Urinary bladder (tissue), 4 donors: ENCODE data around the gene C19orf33. TPM values are rescaled to one million over a fixed set of nuclear protein-coding genes. Genes with fewer than 3 reads are reported as not detected.
A peak's percentile ranks its signal among the peaks of the same experiment; 100 is the strongest.

Source experiments
- DNase-seq: peaks from one replicate; pipeline ENCODE4 v3.0.0-alpha.2; 2015; ENCODE audit errors: extremely low spot score
- H3K27ac ChIP-seq: one replicate; pipeline ENCODE4 v1.5.1; 2013; ENCODE audit warnings: low read depth, mild to moderate bottlenecking, moderate library complexity
- H3K36me3 ChIP-seq: one replicate; pipeline ENCODE4 v1.6.1; 2013; ENCODE audit warnings: mild to moderate bottlenecking, moderate library complexity; ENCODE audit not compliant: insufficient read depth
- H3K4me1 ChIP-seq: one replicate; pipeline ENCODE4 v1.6.1; 2013; ENCODE audit warnings: mild to moderate bottlenecking, moderate library complexity; ENCODE audit not compliant: insufficient read depth
- H3K4me3 ChIP-seq: one replicate; pipeline ENCODE4 v1.5.1; 2013; ENCODE audit warnings: low read depth, low read length
- WGBS: extraction: QIAGEN DNeasy Blood & Tissue Kit; methylation state at CpG from one replicate; pipeline ENCODE4 v1.1.7; 2013; 5-methylcytosine and 5-hydroxymethylcytosine counted together
- polyA plus RNA-seq: library from polyadenylated mRNA; stranded (reverse); fragments of 200-250 nt; gene quantifications from one replicate; pipeline ENCODE4 v1.2.3, GENCODE V29; 2013
- total RNA-seq: library from RNA; depleted of rRNA; stranded (reverse); fragments of >200 nt; gene quantifications from one replicate; pipeline ENCODE4 v1.2.3, GENCODE V29; 2014
- donor health status: healthy with polysubstance abuse.
- donor health status: healthy.

C19orf33 gene
- total and polyA plus RNA-seq, 2 donors = 36.8 to 89.0 TPM

DNA sequence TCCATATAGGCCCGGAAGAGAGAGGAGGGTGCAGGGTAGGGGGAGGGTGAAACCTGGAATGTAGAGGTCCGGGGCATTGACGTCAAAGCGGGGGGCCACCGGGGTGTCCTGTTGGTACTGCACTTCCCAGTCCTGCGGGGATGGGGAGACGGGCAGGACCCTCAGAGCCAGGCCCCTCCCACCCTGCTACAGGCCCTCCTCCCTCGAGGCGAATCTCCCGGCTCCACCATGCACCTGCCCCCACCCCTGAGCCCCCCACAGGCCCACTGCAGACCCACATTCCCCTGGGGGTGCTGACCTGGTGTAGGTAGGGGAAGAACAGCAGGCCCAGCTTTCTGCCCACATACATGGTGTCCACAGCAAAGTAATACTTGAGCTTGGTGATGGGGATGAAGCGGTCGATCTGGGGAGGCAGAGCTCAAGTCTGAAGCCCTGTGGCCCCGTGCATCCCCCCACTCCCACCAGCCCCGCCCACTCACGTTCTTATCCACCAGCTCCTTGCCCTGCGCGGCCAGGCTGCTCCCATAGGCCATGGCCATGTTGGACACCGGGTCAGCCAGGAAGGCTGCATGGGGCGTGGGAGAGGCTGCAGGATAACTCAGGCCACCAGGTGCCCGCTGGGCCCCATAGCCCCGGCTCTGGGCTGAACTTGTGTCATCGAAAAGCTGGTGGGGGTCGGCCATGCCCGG is 5.0 kb downstream of the C19orf33 start:
- DNase-seq = no peak
- Histone ChIP-seq H3K4me3 (no peak overlapping the region), H3K36me3 (peaks cover 2% of the 10 kb centered on the region), H3K4me1 (peaks cover 2% of the 10 kb centered on the region), H3K27ac (no peak overlapping the region)
- WGBS = 89% methylated on average over 24 of the region's 24 CpGs

DNA sequence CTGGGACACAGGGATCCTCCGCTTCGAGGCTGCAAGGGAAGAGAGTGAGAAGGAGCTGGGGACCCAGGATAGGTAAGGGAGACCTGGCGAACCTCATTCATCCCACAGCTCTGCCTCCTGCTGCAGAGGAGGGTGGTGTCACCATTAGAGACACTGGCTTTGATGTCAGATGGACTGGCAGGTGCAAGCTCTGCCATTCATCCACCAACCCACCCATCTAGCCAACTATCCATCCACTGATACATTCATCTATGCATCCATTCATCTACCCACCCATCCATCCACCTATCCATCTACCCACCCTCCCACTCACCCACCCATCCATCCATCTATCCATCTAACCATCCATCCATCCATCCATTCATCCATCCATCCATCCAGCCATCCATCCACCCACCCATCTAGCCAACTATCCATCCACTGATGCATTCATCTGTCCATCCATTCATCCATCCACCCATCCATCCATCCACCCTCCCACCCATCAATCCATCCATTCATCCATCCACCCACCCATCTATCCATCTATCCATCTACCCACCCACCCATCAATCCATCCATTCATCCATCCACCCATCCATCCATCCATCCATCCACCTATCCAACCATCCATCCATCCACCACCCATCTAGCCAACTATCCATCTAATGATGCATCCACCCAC is 5.7 kb downstream of the C19orf33 start:
- H3K36me3 ChIP-seq = peaks cover 2% of the 10 kb centered on the region
- 97% methylated on average over 3 of the region's 3 CpGs for WGBS
- H3K4me1 ChIP-seq = peaks cover 2% of the 10 kb centered on the region
- no peak for DNase-seq
- H3K4me3 ChIP-seq = no peak overlapping the region
- H3K27ac ChIP-seq = no peak overlapping the region

DNA sequence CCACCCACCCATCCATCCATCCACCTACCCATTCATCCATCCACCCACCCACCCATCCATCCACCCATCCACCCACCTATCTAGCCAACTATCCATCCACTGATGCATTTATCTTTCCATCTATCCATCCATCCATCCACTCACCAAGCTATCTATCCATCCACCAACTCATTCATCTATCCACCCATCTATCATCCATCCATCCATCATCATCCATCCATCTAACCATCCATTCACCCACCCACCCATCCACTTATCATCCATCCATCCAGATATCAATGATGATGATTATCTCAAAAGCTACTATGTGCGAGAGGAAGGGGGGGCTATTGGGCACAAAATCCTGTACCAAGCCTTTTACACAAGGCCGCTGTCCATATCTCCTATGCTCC is 6.2 kb downstream of the C19orf33 start:
- H3K4me1 ChIP-seq = peaks cover 2% of the 10 kb centered on the region
- no peak overlapping the region for H3K4me3 ChIP-seq
- no peak for DNase-seq
- H3K27ac ChIP-seq = no peak overlapping the region
- peaks cover 2% of the 10 kb centered on the region for H3K36me3 ChIP-seq
- WGBS = 100% methylated on average over 2 of the region's 2 CpGs

DNA sequence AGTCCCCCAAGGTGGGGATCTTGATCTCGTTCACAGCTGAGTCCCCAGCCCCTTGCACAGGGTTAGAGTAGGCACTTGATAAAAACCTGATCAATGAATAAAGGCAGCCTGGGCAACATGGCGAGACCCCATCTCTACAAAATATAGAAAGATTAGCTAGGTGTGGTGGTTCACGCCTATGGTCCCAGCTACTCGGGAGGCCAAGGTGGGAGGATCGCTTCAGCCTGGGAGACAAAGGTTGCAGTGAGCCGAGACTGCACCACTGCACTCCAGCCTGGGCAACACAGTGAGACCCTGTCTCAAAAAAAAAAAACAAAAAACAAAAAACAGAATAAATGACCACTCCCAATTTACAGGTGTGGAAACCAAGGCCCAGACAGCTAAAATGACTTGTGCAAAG is 6.9 kb downstream of the C19orf33 start:
- peaks cover 2% of the 10 kb centered on the region for H3K36me3 ChIP-seq
- 89% methylated on average over 6 of the region's 6 CpGs for WGBS
- H3K27ac ChIP-seq = no peak overlapping the region
- H3K4me3 ChIP-seq = no peak overlapping the region
- no peaks in the 10 kb centered on the region for H3K4me1 ChIP-seq
- DNase-seq = no peak

DNA sequence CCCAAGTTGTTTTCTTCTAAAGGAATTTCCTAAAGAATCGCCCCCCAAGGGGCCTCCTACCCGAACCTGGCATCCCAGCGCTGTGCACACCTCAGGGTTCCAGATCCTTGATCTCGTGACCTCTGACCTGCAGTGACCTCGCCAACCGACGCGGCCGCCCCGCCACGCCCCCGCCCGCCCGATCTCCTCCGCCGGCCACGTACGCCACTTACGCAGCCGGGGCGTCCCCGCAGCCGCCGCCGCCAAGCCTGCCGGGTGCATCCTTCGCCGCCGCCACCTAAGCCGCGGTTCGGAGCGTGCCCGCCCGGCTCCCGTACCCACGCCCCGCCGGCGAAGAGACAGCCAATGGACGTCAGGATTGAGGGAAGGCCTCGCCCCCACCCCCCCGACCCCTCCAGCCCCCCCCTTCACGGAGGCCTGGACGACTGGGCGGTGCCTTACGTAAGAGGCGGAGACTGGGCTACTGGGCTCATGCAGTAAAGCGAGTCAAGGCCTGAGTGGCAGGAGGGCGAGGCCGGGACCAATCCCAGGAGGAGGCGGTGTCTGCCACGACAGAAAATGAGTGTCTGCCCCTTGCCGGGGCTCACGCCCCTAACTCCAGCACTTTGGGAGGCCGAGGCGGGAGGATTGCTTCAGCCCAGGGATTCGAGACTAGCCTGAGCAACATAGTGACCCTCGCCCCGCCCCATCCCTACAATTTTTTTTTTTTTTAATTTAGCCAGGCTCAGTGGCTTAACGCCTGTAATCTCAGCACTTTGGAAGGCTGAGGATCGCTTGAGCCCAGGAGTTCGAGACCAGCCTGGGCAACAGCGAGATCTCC is 11.8 kb downstream of the C19orf33 start, which contains the start of gene YIF1B:
TSS of gene YIF1B (minus strand) at position 291 of the 820 bp plus-strand sequence. CDS start at position 261, 30 bp downstream.
- peak within 1 kb of the TSS; percentile 82 for H3K27ac ChIP-seq
- H3K36me3 ChIP-seq = no peaks in the 10 kb centered on the region
- H3K4me3 ChIP-seq = peak within 1 kb of the TSS; percentile 45
- no peaks in the 10 kb centered on the region for H3K4me1 ChIP-seq
- DNase-seq = peak; percentile 91
- under 1% methylated on average over 64 of the region's 64 CpGs for WGBS

DNA sequence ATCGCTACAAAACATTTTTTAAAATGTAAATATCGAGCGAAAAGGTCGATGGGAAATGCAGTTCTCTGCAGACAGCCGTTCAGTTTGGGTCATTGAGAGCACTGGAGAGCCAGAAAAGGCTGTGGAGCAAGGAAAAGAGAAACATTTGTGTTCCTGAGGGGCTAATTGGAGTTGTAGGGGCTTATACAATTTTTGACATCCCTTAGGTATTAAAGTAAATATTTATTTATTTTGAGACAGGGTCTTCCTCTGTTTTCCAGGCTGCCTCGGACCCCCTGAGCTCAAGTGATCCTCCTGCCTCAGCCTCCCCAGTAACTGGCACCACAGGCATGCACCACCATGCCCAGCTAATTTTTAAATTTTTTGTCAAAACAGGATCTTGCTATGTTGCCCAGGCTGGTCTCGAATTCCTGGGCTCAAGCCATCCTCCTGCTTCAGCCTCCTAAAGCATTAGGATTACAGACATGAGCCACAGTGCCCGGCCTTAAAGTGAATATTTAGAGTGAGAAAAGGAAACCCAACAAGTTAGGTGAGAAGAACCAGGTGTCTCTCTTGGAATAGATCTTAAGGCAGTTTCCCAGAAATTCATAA is 12.5 kb downstream of the C19orf33 start:
- Histone ChIP-seq H3K4me1 (no peaks in the 10 kb centered on the region), H3K4me3 (peak overlapping the region; percentile 31), H3K27ac (no peak overlapping the region), H3K36me3 (no peaks in the 10 kb centered on the region)
- 31% methylated on average over 8 of the region's 8 CpGs for WGBS
- no peak for DNase-seq

DNA sequence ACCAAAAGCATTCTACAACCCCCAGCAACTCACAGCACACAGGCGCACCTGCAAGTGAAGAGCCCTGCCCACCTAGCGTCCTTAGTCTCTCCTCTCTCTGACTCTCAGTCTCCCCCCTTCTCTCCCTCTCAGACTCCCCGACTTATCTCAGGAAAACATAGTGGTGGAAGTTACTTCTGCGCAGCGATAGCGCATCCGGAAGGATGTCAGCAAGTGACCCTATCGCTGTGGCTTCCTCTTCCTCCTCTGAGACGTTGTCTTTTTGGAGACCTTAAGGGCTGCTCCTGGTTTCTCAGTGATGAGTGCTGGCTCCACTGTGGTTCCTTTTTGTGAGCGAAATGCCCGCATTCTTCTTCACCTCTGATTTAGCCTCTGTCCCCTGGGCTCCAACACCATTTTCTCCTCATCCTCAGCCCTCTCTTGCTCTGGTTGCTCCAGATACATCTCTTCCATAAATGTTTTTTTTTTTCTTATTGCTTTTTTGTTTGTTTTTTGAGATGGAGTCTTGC is 13.1 kb downstream of the C19orf33 start:
- WGBS = 76% methylated on average over 11 of the region's 11 CpGs
- Histone ChIP-seq H3K27ac (no peak overlapping the region), H3K4me1 (no peaks in the 10 kb centered on the region), H3K36me3 (no peaks in the 10 kb centered on the region), H3K4me3 (no peak overlapping the region)
- no peak for DNase-seq

DNA sequence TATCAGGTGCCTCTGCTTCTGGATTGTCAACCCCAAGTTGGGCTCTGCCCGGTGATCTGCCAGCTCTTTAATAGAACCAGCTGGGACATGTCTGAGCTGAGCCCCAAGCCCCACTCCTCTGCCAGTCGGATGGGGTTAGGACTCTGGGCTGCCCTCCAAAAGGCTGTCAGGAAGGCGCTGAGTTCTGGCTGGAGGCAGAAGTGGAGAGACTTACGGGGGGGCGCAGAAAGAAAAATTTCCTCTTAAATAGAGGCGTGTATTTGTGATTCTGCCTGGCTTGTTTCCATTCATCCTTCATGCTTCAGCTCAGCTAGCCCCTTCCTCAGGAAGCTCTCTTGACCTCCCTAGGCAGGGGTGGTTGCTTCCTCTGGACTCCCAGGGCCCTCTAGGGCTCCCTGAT is 14.6 kb downstream of the C19orf33 start:
- DNase-seq = no peak
- Histone ChIP-seq H3K27ac (no peak overlapping the region), H3K36me3 (no peaks in the 10 kb centered on the region), H3K4me3 (no peak overlapping the region), H3K4me1 (no peaks in the 10 kb centered on the region)
- WGBS = 33% methylated on average over 6 of the region's 6 CpGs

DNA sequence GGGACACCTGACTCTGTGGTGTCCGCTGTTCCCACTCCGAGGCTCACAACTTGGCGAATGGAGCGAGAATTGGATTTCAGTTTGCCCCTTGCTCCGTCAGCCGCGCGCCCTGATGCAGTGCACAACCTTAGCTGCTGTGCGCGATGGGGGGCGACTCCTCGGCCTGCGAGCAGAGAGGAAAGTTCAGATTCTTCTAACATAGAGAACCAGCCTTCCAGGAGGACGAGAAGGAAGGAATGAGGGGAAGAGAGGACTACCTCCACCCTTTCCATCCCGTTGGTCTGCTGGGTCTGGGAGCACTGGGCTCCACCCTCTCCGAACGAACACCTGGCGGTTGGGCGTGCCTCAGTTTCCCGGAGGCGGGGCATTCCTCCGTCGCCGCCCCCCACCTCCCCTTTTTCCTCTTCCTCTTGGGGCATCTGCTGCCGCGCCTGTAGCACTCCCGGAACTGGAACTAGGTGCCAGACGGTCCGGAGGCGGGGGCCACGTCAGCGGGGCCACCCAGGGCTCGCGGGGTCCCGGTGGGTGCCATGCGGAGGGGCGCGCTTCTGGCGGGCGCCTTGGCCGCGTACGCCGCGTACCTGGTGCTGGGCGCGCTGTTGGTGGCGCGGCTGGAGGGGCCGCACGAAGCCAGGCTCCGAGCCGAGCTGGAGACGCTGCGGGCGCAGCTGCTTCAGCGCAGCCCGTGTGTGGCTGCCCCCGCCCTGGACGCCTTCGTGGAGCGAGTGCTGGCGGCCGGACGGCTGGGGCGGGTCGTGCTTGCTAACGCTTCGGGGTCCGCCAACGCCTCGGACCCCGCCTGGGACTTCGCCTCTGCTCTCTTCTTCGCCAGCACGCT is 15.6 kb downstream of the C19orf33 start, which contains the start of gene KCNK6:
TSS of gene KCNK6 (plus strand) at position 425 of the 838 bp plus-strand sequence. CDS start at position 531, 106 bp downstream.
- Histone ChIP-seq H3K4me1 (no peaks in the 10 kb centered on the region), H3K27ac (peak within 1 kb of the TSS; percentile 71), H3K36me3 (no peaks in the 10 kb centered on the region), H3K4me3 (peak within 1 kb of the TSS; percentile 64)
- WGBS = 2% methylated on average over 76 of the region's 76 CpGs
- no peak for DNase-seq

DNA sequence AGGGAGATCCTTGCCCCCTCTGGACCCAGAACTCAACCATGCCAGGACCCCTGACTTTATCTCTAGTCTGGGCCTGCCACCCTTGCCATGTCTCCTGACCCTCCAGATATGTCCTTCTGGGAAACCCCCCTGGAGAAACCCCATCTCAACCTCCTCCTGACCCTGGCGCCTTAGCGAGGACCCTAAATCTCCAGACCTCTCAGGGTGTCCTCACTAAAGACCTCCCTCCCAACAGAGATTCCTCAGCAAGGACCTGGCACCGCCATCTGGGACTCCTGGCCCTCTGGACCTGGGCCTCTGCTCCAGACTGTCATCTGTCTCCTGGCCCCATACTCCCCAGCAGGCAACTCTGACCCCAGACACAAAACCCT is 16.9 kb downstream of the C19orf33 start:
- Histone ChIP-seq H3K36me3 (no peaks in the 10 kb centered on the region), H3K4me1 (no peaks in the 10 kb centered on the region), H3K27ac (peak overlapping the region; percentile 40), H3K4me3 (no peak overlapping the region)
- no peak for DNase-seq
- WGBS = 73% methylated on average over 3 of the region's 3 CpGs

DNA sequence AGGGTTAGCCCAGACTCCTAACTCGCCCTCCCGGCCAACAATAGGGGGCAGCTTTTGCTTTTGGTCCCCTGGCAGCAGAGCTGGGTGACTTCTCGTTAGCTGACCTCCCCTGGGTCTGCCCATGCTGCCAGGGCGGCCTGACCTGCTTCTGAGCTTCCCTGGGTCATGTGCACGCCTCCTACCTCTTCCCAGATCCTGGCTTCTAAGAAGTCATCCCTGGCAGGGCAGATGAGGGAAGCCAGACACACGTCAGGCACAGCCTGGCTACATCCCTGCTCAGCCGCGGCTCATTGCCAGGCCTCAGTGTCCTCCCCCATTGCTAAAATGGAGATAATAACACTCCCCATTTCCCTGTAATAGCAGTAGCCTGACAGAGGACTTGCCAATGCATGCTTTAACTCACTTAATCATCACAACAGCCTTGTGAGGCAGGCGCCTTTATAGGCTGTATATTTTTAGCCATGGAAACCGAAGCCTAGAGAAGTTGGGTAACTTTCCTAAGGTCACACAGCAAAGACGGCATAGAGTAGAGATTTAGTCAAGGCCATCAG is 17.7 kb downstream of the C19orf33 start:
- H3K27ac ChIP-seq = no peak overlapping the region
- 38% methylated on average over 11 of the region's 11 CpGs for WGBS
- no peak for DNase-seq

DNA sequence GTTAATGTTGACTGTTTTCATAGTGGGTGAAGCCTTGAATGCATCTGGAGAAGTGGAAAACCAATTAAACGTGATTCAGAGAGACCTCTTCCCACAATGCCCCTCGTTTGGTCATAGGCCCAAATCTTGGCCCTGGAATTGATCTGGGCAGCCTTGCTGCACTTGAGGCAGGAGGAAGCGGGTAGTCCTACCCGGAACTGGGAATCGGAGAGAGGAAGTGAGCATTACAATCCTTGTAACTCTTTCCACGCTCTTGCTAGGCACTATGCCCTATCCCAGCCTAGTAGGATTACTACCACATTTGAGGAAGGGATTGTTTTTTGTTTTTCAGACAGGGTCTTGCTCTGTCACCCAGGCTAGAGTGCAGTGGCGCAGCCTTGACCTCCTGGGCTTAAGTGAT is 19.2 kb downstream of the C19orf33 start:
- whole genome bisulfite sequencing = 59% methylated on average over 7 of the region's 7 CpGs
- no peaks in the 10 kb centered on the region for H3K4me1 ChIP-seq
- H3K27ac ChIP-seq = no peak overlapping the region

More for the DNA sequence above, 17.7 kb downstream of the C19orf33 start:
- Histone ChIP-seq H3K4me3 (no peak overlapping the region), H3K4me1 (no peaks in the 10 kb centered on the region), H3K36me3 (no peaks in the 10 kb centered on the region)

More for the DNA sequence above, 19.2 kb downstream of the C19orf33 start:
- H3K4me3 ChIP-seq = no peak overlapping the region
- DNase-seq = no peak
- H3K36me3 ChIP-seq = no peaks in the 10 kb centered on the region
